ENCODE results near the gene ADM5. TPM values are rescaled to one million over a fixed set of nuclear protein-coding genes. Genes with fewer than 3 reads are reported as not detected.
A peak's percentile ranks its signal among the peaks of the same experiment; 100 is the strongest.

The ADM5 gene
- total and polyA plus RNA-seq, 10 of the 15 experiments (the other 5 are each of a cell fraction or from before 2014, with no cell fraction given), result 0.05 to 6.0 (median 1.2) TPM; not detected in 1

DNA sequence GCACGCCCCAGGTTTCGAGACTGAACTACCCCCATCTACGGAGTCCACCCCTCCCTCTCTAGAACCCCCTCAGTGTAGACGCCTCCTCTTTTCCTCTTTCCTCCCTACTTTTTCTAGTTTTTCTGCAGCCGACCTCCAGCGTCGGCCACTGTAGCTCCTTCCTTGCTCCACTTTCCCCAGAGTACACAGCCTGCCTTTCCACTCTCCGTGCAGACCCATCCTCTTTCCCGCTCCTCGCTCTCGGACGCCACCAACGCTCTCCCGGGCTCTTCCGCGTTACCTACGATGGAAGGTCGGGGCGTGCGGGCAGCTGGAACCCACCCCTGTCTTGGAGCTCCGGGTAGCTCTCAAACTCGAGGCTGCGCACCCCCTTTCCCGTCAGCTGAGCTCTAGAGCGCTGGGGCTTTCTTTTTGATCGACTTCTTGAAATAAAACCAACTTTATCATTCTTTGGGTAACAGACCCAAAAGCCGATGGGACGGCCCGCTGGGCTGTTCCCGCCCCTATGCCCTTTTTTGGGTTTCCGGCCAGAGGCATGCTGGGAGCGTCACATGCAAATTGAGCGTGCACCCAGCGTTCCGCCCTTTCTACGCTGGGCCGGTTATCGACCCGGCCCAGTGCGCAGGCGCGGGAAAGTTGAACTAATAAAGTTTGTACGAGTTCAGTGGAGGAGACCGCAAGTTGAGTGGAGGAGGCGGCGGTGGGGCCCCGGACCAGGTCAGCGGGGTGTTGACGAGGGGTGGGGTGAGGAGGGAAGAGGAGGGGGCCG lies 23.9 kb upstream of the ADM5 start, which contains the start of the genes BCL2L12 and IRF3 (continued):
- peak; percentile 98 for TF ChIP-seq ZBTB40 (IDR thresholded peaks at IDR 0.05; ENCODE audit: borderline replicate concordance)
- peak; percentile 37; the same call in 1 of the 2 replicates for TF ChIP-seq TAF1 (IDR thresholded peaks at IDR 0.05; ENCODE audit: borderline replicate concordance, low read depth, low read length)
- TF ChIP-seq ZNF207 (IDR thresholded peaks at IDR 0.05; ENCODE audit: borderline replicate concordance), result no peak
- peak; percentile 98 to 100 for TF ChIP-seq SRF (IDR thresholded peaks at IDR 0.05; ENCODE audit: low read depth in 2 of 2, low read length in 2 of 2)
- no peak for TF ChIP-seq BCLAF1 (IDR thresholded peaks at IDR 0.05)
- TF ChIP-seq TARDBP (IDR thresholded peaks at IDR 0.05; ENCODE audit: borderline replicate concordance), result no peak
- no peak for TF ChIP-seq PBX3 (IDR thresholded peaks at IDR 0.05; ENCODE audit: insufficient replicate concordance, low read depth, low read length)
- TF ChIP-seq CEBPB (IDR thresholded peaks at IDR 0.05; ENCODE audit: borderline replicate concordance in 1 of 2, low read depth in 2 of 2, low read length in 2 of 2), result no peak
- TF ChIP-seq STAT1 (conservative IDR thresholded peaks at IDR 0.05), result no peak
- no peak for TF ChIP-seq ZNF384 (IDR thresholded peaks at IDR 0.05; ENCODE audit: borderline replicate concordance, low read depth, low read length)
- TF ChIP-seq SMAD5 (IDR thresholded peaks at IDR 0.05; ENCODE audit: low read depth), result peak; percentile 63; the same call in 1 of the 2 replicates
- TF ChIP-seq TBL1XR1 (IDR thresholded peaks at IDR 0.05; ENCODE audit: low read depth, low read length), result no peak
- TF ChIP-seq, protein P1, sequence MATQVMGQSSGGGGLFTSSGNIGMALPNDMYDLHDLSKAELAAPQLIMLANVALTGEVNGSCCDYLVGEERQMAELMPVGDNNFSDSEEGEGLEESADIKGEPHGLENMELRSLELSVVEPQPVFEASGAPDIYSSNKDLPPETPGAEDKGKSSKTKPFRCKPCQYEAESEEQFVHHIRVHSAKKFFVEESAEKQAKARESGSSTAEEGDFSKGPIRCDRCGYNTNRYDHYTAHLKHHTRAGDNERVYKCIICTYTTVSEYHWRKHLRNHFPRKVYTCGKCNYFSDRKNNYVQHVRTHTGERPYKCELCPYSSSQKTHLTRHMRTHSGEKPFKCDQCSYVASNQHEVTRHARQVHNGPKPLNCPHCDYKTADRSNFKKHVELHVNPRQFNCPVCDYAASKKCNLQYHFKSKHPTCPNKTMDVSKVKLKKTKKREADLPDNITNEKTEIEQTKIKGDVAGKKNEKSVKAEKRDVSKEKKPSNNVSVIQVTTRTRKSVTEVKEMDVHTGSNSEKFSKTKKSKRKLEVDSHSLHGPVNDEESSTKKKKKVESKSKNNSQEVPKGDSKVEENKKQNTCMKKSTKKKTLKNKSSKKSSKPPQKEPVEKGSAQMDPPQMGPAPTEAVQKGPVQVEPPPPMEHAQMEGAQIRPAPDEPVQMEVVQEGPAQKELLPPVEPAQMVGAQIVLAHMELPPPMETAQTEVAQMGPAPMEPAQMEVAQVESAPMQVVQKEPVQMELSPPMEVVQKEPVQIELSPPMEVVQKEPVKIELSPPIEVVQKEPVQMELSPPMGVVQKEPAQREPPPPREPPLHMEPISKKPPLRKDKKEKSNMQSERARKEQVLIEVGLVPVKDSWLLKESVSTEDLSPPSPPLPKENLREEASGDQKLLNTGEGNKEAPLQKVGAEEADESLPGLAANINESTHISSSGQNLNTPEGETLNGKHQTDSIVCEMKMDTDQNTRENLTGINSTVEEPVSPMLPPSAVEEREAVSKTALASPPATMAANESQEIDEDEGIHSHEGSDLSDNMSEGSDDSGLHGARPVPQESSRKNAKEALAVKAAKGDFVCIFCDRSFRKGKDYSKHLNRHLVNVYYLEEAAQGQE (IDR thresholded peaks at IDR 0.05; ENCODE audit: low read depth, low read length), result no peak
